ENCODE measurements around the gene TNFRSF4.
"Not testable (repeated sequence)": the region's sequence is repeated elsewhere in the genome, so short reads cannot be mapped to it uniquely, and the experiment has no call there.

The TNFRSF4 gene

GRCh38 chr1:1183833-1184775, 29.8 kb downstream of the TNFRSF4 start:
- in situ Hi-C loops (cut with MboI; ENCODE audit: low sequenced_read_pairs), result no loop called here

GRCh38 chr1:1183221-1183747, 30.7 kb downstream of the TNFRSF4 start:
- in situ Hi-C loops (cut with MboI; ENCODE audit: low sequenced_read_pairs), result no loop called here

GRCh38 chr1:1182491-1183220, 31.3 kb downstream of the TNFRSF4 start:
- in situ Hi-C loops (cut with MboI; ENCODE audit: low sequenced_read_pairs), result no loop called here

- in situ Hi-C loops (cut with MboI; ENCODE audit: low sequenced_read_pairs), result no loop called here
Measured at GRCh38 chr1:1181938-1182410, 32.0 kb downstream of the TNFRSF4 start.

GRCh38 chr1:1181129-1181937, 32.6 kb downstream of the TNFRSF4 start:
- in situ Hi-C loops (cut with MboI; ENCODE audit: low sequenced_read_pairs), result no loop called here

- in situ Hi-C loops (cut with MboI; ENCODE audit: low sequenced_read_pairs), result no loop called here
Measured at GRCh38 chr1:1179983-1180861, 33.7 kb downstream of the TNFRSF4 start.

GRCh38 chr1:1179346-1179982, 34.5 kb downstream of the TNFRSF4 start:
- in situ Hi-C loops (cut with MboI; ENCODE audit: low sequenced_read_pairs), result no loop called here

- in situ Hi-C loops (cut with MboI; ENCODE audit: low sequenced_read_pairs), result no loop called here
Measured at GRCh38 chr1:1178794-1179331, 35.1 kb downstream of the TNFRSF4 start.

GRCh38 chr1:1177452-1178206, 36.3 kb downstream of the TNFRSF4 start:
- in situ Hi-C loops (cut with MboI; ENCODE audit: low sequenced_read_pairs), result no loop called here

- in situ Hi-C loops (cut with MboI; ENCODE audit: low sequenced_read_pairs), result no loop called here
Measured at GRCh38 chr1:1176931-1177330, 37.0 kb downstream of the TNFRSF4 start.

GRCh38 chr1:1176063-1176761, 37.7 kb downstream of the TNFRSF4 start:
- in situ Hi-C loops (cut with MboI; ENCODE audit: low sequenced_read_pairs), result not testable (repeated sequence)

- in situ Hi-C loops (cut with MboI; ENCODE audit: low sequenced_read_pairs), result no loop called here
Measured at GRCh38 chr1:1175221-1176062, 38.5 kb downstream of the TNFRSF4 start.

GRCh38 chr1:1173793-1174415, 40.0 kb downstream of the TNFRSF4 start, which contains the start of gene TTLL10:
Gene TTLL10, plus strand, starts transcription at chr1:1173880. Its CDS starts 5,336 bp downstream, at chr1:1179216.
- in situ Hi-C loops (cut with MboI; ENCODE audit: low sequenced_read_pairs), result no loop called here

- in situ Hi-C loops (cut with MboI; ENCODE audit: low sequenced_read_pairs), result no loop called here
Measured at GRCh38 chr1:1173061-1173792, 40.7 kb downstream of the TNFRSF4 start.

- in situ Hi-C loops (cut with MboI; ENCODE audit: low sequenced_read_pairs), result no loop called here
Measured at GRCh38 chr1:1171546-1172340, 42.2 kb downstream of the TNFRSF4 start.
